ENCODE measurements around the gene TOMM7. TPM values are rescaled to one million over a fixed set of nuclear protein-coding genes. Genes with fewer than 3 reads are reported as not detected.
A peak's percentile ranks its signal among the peaks of the same experiment; 100 is the strongest.

The TOMM7 gene
- total and polyA plus RNA-seq, 9 of the 15 experiments (the other 6 are each of a cell fraction or from before 2014, with no cell fraction given): 283 to 1,717 (median 638) TPM

- H3K4me1 ChIP-seq (replicated peaks in 1 of 2; ENCODE audit: control insufficient read depth in 2 of 2, insufficient read depth in 2 of 2, low read length in 2 of 2): peaks cover 0 to 5% of the 10 kb centered on the region in 2 experiments; a peak in 1 of 5 replicates
- in situ Hi-C loops (cut with MboI) (no loop called here), intact Hi-C loops (cut with micrococcal nuclease) (loop anchor here (5.0 kb wide), 1 partner anchor 276 kb away; no protein-coding TSS in a partner anchor)
- H4K20me1 ChIP-seq (replicated peaks; ENCODE audit: control insufficient read depth, insufficient read depth, low read length): no peaks in the 10 kb centered on the region
- BruUV-seq (replicated peaks): no TSS peak
- peak overlapping the region; percentile 3; the same call in 1 of the 2 replicates for H3K4me2 ChIP-seq (ENCODE audit: insufficient read depth, low read length)
- peak overlapping the region; percentile 43 for H2AFZ ChIP-seq (ENCODE audit: low read depth, low read length)
- no peaks in the 10 kb centered on the region for H3K36me3 ChIP-seq (ENCODE audit: control insufficient read depth, insufficient read depth, low read length)
- POLR2A ChIA-PET: interaction anchor here (1.2 kb wide), 1 partner anchor 54 kb away, joined by 4 read pairs; the partner anchor contains the start of gene IL6
- no peak overlapping the region for H3K27ac ChIP-seq (ENCODE audit: extremely low read depth, low read depth, low read length)
- 0 out of 2 replicates have a peak, but pooled peaks have one; percentile 24 for TF ChIP-seq CBFA2T3 (IDR thresholded peaks at IDR 0.05)
- peak; percentile 16; the same call in 1 of the 2 replicates for TF ChIP-seq JUND (IDR thresholded peaks at IDR 0.05; ENCODE audit: borderline replicate concordance, low read depth, low read length)
- TF ChIP-seq JUND (tag; IDR thresholded peaks at IDR 0.05; ENCODE audit: borderline replicate concordance, low read depth, low read length): no peak
- peak; percentile 86 for TF ChIP-seq EGR1 (conservative IDR thresholded peaks at IDR 0.05)
- peak; percentile 21; the same call in 1 of the 2 replicates for TF ChIP-seq EP300 (IDR thresholded peaks at IDR 0.05; ENCODE audit: low read length)
- 0 out of 2 replicates have a peak, but pooled peaks have one; percentile 41 for TF ChIP-seq DPF2 (IDR thresholded peaks at IDR 0.05)
- TF ChIP-seq MYC (IDR thresholded peaks at IDR 0.05; ENCODE audit: low read depth, low read length): no peak
- TF ChIP-seq MYC (CRISPR knock-in tag; IDR thresholded peaks at IDR 0.05; ENCODE audit: borderline replicate concordance, low read depth): no peak
- no peak for TF ChIP-seq ZFP30 (CRISPR knock-in tag; IDR thresholded peaks at IDR 0.05; ENCODE audit: borderline replicate concordance)
- 0 out of 2 replicates have a peak, but pooled peaks have one; percentile 33 for TF ChIP-seq SMARCA4 (IDR thresholded peaks at IDR 0.05)
- TF ChIP-seq THAP7 (CRISPR knock-in tag; IDR thresholded peaks at IDR 0.05): no peak
- TF ChIP-seq HDAC3 (IDR thresholded peaks at IDR 0.05; ENCODE audit: borderline replicate concordance, partially characterized antibody): no peak
- no peak for TF ChIP-seq HMG20B (CRISPR knock-in tag; IDR thresholded peaks at IDR 0.05)
- TF ChIP-seq ZNF280A (IDR thresholded peaks at IDR 0.05; ENCODE audit: low read depth, partially characterized antibody): no peak
- no peak for TF ChIP-seq TAF1 (IDR thresholded peaks at IDR 0.05; ENCODE audit: control insufficient read depth, extremely low read depth, insufficient read depth, low read length, severe bottlenecking)
- TF ChIP-seq ZNF431 (CRISPR knock-in tag; IDR thresholded peaks at IDR 0.05): no peak
- peak; percentile 25; the same call in 1 of the 2 replicates for TF ChIP-seq TEAD4 (IDR thresholded peaks at IDR 0.05; ENCODE audit: low read length)
- TF ChIP-seq TEAD4 (CRISPR knock-in tag; IDR thresholded peaks at IDR 0.05; ENCODE audit: borderline replicate concordance): no peak
- ATAC-seq (peak; percentile 51), FAIRE-seq (peak; percentile 40), DNase-seq (ENCODE audit: extremely low read depth in 1 of 4, low spot score in 3 of 4) (peak in 2 of 4 experiments; percentile 22 to 40)
- no peaks in the 10 kb centered on the region for H3K9me1 ChIP-seq (ENCODE audit: control insufficient read depth, insufficient read depth, low read length)
- H3K9me3 ChIP-seq (replicated peaks; ENCODE audit: control insufficient read depth, insufficient read depth, low read depth, low read length): no peaks in the 10 kb centered on the region
- no peak overlapping the region for H3K9ac ChIP-seq (ENCODE audit: insufficient read depth in 1 of 2, low read depth in 2 of 2, low read length in 2 of 2)
- H3K4me3 ChIP-seq: no peak overlapping the region
- H3K79me2 ChIP-seq (ENCODE audit: control insufficient read depth, insufficient read depth, low read length): no peaks in the 10 kb centered on the region
- CTCF ChIA-PET (ENCODE audit: low intra/inter-chr PET ratio): interaction anchor here (1.3 kb wide), 1 partner anchor 222 kb away, joined by 3 read pairs; no protein-coding TSS in a partner anchor
- no peaks in the 10 kb centered on the region for H3K27me3 ChIP-seq (ENCODE audit: control insufficient read depth in 2 of 2, insufficient read depth in 2 of 2, low read length in 2 of 2)
- 26% methylated on average over 5 of the region's 5 CpGs for WGBS (ENCODE audit: insufficient coverage, low coverage, missing lambda C conversion rate)
These were observed 41.4 kb downstream of the TOMM7 start for GRCh38 chr7:22781230-22781711.

Data from K562 (cell line).